Stomach (tissue), 9 donors: Measurements from ENCODE around the gene TMEM186. TPM values are rescaled to one million over a fixed set of nuclear protein-coding genes. Genes with fewer than 3 reads are reported as not detected.

ENCODE experiments used
- DNase-seq, 2 donors: peaks; one replicate each; pipeline versions ENCODE4 v3.0.0 to v3.0.0-alpha.2; 2013 to 2019
- H3K27ac ChIP-seq, 5 donors: fragments of 200-600 bp in 4 of 5; sonication (generic) in 4 of 5; one replicate each; pipeline ENCODE4 v1.5.1; 2013 to 2019; ENCODE audit warnings: mild to moderate bottlenecking in 1 of 5, moderate library complexity in 1 of 5
- H3K27me3 ChIP-seq, 3 donors: fragments of 200-600 bp; sonication (generic); one replicate each; pipeline ENCODE4 v1.5.1; 2017 to 2019; ENCODE audit warnings: mixed run types in 1 of 3
- H3K36me3 ChIP-seq, 4 donors: fragments of 200-600 bp; sonication (generic); 1 replicate in 3 of 4; 2 replicates in 1 of 4; pipeline ENCODE4 v1.5.1; 2016 to 2019
- H3K4me1 ChIP-seq, 4 donors: fragments of 200-600 bp; sonication (generic); one replicate each; pipeline ENCODE4 v1.5.1; 2016 to 2019
- H3K4me3 ChIP-seq, 4 donors: fragments of 200-600 bp; sonication (generic) in 3 of 4; one replicate each; pipeline ENCODE4 v1.5.1; 2016 to 2019; ENCODE audit warnings: mild to moderate bottlenecking in 1 of 4
- H3K9me3 ChIP-seq, 4 donors: fragments of 200-600 bp; sonication (generic); one replicate each; pipeline ENCODE4 v1.5.1; 2016 to 2019
- CTCF ChIP-seq, 7 experiments: fragments of 450-650 bp in 4 of 7; fragments of 200-600 bp in 3 of 7; sonication (generic) in 3 of 7; IDR thresholded peaks; one replicate each; pipeline ENCODE4 v1.5.1; 2016 to 2019; ENCODE audit warnings: antibody characterized with exemption in 7 of 7, control low read depth in 2 of 7, mild to moderate bottlenecking in 1 of 7
- EP300 ChIP-seq: sonication (generic); formaldehyde crosslinking; IDR thresholded peaks from one replicate; pipeline ENCODE4 v1.6.1; 2017; ENCODE audit warnings: antibody characterized with exemption
- POLR2A ChIP-seq, 4 donors: fragments of 450-650 bp; IDR thresholded peaks; one replicate each; pipeline ENCODE4 v1.6.1; 2016; ENCODE audit warnings: antibody characterized with exemption in 4 of 4, control low read depth in 2 of 4, mild to moderate bottlenecking in 1 of 4, moderate library complexity in 1 of 4
- POLR2AphosphoS5 ChIP-seq, 3 donors: sonication (generic); formaldehyde crosslinking; IDR thresholded peaks; one replicate each; pipeline ENCODE4 v1.6.1; 2016; ENCODE audit warnings: antibody characterized with exemption in 3 of 3
- WGBS, 5 donors: extraction: QIAGEN DNeasy Blood & Tissue Kit in 3 of 5; methylation state at CpG; one replicate each; pipeline versions ENCODE4 v1.1.5 to v1.1.7; 2013 to 2018; 5-methylcytosine and 5-hydroxymethylcytosine counted together
- intact Hi-C: fragments of 100-400 bp; cut with DNase I; formaldehyde crosslinking; loops from one replicate; pipeline ENCODE4 v1.15.1; 2023; ENCODE audit warnings: low total_unique reads
- polyA plus RNA-seq, 3 donors: library from polyadenylated mRNA; stranded (reverse); fragments of 200-250 nt; gene quantifications; one replicate each; pipeline ENCODE4 v1.2.3, GENCODE V29; 2013
- total RNA-seq, 5 donors: library from RNA; depleted of rRNA; stranded (reverse); fragments of >200 nt; gene quantifications; one replicate each; pipeline versions ENCODE4 v1.1.0 to v1.2.3, GENCODE V29; 2014 to 2016
- donor health status: healthy with polysubstance abuse.
- donor health status: Bipolar disorder and iron deficiency.
- donor health status: healthy.

TMEM186 gene
- total and polyA plus RNA-seq, 8 donors = 5.3 to 12.9 (median 6.4) TPM; not detected in 1

DNA sequence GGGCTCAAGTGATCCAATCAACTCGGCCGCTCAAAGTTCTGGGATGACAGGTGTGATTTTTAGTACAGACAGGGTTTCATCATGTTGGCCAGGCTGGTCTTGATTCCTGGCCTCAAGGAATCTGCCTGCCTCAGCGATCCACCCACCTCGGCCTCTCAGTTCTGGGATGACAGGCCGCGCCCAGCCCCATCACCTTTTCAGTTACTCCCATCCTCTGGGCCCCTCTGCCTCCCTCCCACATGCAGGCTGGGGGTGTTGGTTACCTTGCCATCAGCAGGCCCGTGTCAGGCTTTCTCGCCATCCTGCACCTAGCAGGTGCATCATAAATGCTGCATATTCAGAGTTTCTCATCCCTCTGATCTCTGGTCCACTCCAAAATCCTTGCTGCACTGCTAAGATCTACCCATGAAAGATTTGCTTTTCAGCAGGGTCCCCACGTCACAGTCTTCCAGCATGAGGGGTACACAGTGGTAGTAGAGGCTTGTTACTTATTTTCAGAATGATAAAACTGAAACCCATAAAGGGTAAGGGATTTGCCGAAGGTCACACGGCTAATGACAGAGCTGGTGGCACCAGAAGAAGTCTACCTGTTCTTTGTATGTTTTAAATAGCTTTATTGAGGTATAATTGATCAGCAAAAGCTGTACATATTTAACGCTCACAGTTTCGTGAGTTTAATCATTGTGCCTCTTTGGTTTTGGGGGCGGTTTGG, 16.8 kb upstream of the TMEM186 start:
- no peaks in the 10 kb centered on the region for H3K27me3 ChIP-seq
- H3K9me3 ChIP-seq = no peaks in the 10 kb centered on the region
- no peak for DNase-seq
- peaks cover 69 to 100% (median 100%) of the 10 kb centered on the region in 4 donors for H3K36me3 ChIP-seq
- H3K4me3 ChIP-seq = no peak overlapping the region
- no peaks in the 10 kb centered on the region for H3K4me1 ChIP-seq
- intact Hi-C loops = no loop called here
- H3K27ac ChIP-seq = no peak overlapping the region
- WGBS, 5 donors = 86 to 96% (median 94%) methylated on average over 14 of the region's 14 CpGs
- TF ChIP-seq EP300 (no peak), CTCF (IDR thresholded peaks at IDR 0.05) (no peak), POLR2A (IDR thresholded peaks at IDR 0.05) (no peak), POLR2AphosphoS5 (IDR thresholded peaks at IDR 0.05) (no peak)

GRCh38 chr16:8812162-8812843, 14.9 kb upstream of the TMEM186 start:
- H3K36me3 ChIP-seq = peaks cover 88 to 100% (median 100%) of the 10 kb centered on the region in 4 donors
- TF ChIP-seq CTCF (IDR thresholded peaks at IDR 0.05) (no peak), POLR2A (IDR thresholded peaks at IDR 0.05) (no peak), POLR2AphosphoS5 (IDR thresholded peaks at IDR 0.05) (no peak), EP300 (no peak)
- WGBS, 5 donors = 69 to 86% (median 76%) methylated on average over 12 of the region's 12 CpGs

DNA sequence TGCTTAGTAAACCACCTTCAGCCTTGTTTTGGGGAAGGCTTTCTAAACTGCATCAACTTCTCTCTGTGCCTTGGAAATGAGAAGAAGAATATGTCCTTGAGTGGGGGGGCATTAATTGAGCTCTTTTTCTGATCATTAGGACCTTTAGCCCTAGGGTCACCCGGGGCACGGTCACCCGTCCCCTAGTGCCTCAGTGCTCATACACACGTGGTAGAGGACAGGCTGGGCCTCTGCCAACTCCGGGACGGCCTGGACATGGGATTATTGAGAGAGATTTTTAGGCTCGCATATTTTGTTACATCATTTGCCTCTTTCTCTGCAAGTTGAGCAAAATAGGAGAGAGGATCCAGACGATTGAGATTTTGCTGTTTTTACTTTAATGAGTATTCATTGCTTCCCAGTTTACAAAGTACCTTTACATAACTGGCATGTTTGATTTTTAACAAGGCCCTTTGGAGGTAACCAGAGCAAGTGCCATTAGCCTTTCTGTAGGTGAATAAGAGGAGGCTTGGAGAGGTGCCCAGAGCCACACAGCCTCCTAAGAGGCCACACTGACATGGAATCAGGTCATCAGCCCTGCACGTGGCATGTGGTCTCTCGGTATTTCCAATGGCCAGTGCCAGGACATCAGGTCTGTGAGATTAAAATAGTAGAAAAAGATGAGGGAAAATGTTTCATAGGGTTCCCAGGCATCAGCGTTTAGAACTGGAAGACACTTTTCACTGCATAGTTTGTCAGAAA, 11.3 kb upstream of the TMEM186 start:
- TF ChIP-seq EP300 (no peak), CTCF (IDR thresholded peaks at IDR 0.05) (no peak), POLR2A (IDR thresholded peaks at IDR 0.05) (no peak), POLR2AphosphoS5 (IDR thresholded peaks at IDR 0.05) (no peak)
- Histone ChIP-seq H3K36me3 (peaks cover 90 to 100% (median 99%) of the 10 kb centered on the region in 4 donors), H3K9me3 (no peaks in the 10 kb centered on the region), H3K27me3 (no peaks in the 10 kb centered on the region), H3K4me1 (peaks cover 0 to 2% (median 0%) of the 10 kb centered on the region in 4 donors), H3K27ac (no peak overlapping the region), H3K4me3 (no peak overlapping the region)
- no peak for DNase-seq
- intact Hi-C loops = loop anchor here (10.0 kb wide), 1 partner anchor 76 kb away; the partner anchor contains the start of gene LITAFD
- WGBS, 5 donors = 67 to 82% (median 73%) methylated on average over 11 of the region's 11 CpGs

More at GRCh38 chr16:8812162-8812843, 14.9 kb upstream of the TMEM186 start:
- no peak for DNase-seq
- H3K9me3 ChIP-seq = no peaks in the 10 kb centered on the region
- H3K4me1 ChIP-seq = peaks cover 0 to 2% (median 0%) of the 10 kb centered on the region in 4 donors
- H3K27me3 ChIP-seq = no peaks in the 10 kb centered on the region
- intact Hi-C loops = no loop called here
- no peak overlapping the region for H3K4me3 ChIP-seq
- no peak overlapping the region for H3K27ac ChIP-seq

GRCh38 chr16:8808009-8808408, 10.6 kb upstream of the TMEM186 start:
- 53 to 77% (median 67%) methylated on average over 3 of the region's 3 CpGs for WGBS, 5 donors
- Histone ChIP-seq H3K4me3 (no peak overlapping the region), H3K9me3 (no peaks in the 10 kb centered on the region), H3K4me1 (peaks cover 0 to 2% (median 0%) of the 10 kb centered on the region in 4 donors), H3K27me3 (no peaks in the 10 kb centered on the region), H3K27ac (no peak overlapping the region), H3K36me3 (peaks cover 87 to 100% (median 99%) of the 10 kb centered on the region in 4 donors)
- DNase-seq = no peak
- intact Hi-C loops = loop anchor here (10.0 kb wide), 1 partner anchor 77 kb away; the partner anchor contains the start of gene LITAFD
- TF ChIP-seq EP300 (no peak), POLR2A (IDR thresholded peaks at IDR 0.05) (no peak), CTCF (IDR thresholded peaks at IDR 0.05) (no peak), POLR2AphosphoS5 (IDR thresholded peaks at IDR 0.05) (no peak)
